SKM-1 treated with dmso at 0.1 percent for 144 hours (cell line): Measurements from ENCODE around the gene CDK10.
"Not testable (repeated sequence)": the region's sequence is repeated elsewhere in the genome, so short reads cannot be mapped to it uniquely, and the experiment has no call there.

ENCODE experiments used
- DNase-seq: peaks from one replicate; lab custom pipeline; 2025; ENCODE audit not compliant: unreplicated experiment; lab: John Stamatoyannopoulos, UW

CDK10 gene

GRCh38 chr16:89667633-89668032 lies 18.9 kb upstream of the CDK10 start:
- no peak for DNase-seq

- DNase-seq: no peak
Observed at GRCh38 chr16:89668790-89669158, 17.7 kb upstream of the CDK10 start.

GRCh38 chr16:89669755-89670154 lies 16.7 kb upstream of the CDK10 start:
- DNase-seq: no peak

- no peak for DNase-seq
Observed at GRCh38 chr16:89670496-89671431, 15.7 kb upstream of the CDK10 start.

- DNase-seq: not testable (repeated sequence)
Observed at GRCh38 chr16:89671565-89671964, 14.9 kb upstream of the CDK10 start.

GRCh38 chr16:89672177-89672941 lies 14.1 kb upstream of the CDK10 start:
- DNase-seq: no peak

- no peak for DNase-seq
Observed at GRCh38 chr16:89678258-89678657, 8.2 kb upstream of the CDK10 start.

GRCh38 chr16:89685916-89686315 lies 573 bp upstream of the CDK10 start:
- DNase-seq: no peak

GRCh38 chr16:89687092-89687940 lies 827 bp downstream of the CDK10 start:
- no peak for DNase-seq

- DNase-seq: no peak
Observed at GRCh38 chr16:89688395-89688794, 1.9 kb downstream of the CDK10 start.

- no peak for DNase-seq
Observed at GRCh38 chr16:89689142-89689541, 2.7 kb downstream of the CDK10 start.

GRCh38 chr16:89689621-89690020 lies 3.1 kb downstream of the CDK10 start:
- DNase-seq: not testable (repeated sequence)

- no peak for DNase-seq
Observed at GRCh38 chr16:89690392-89690901, 4.0 kb downstream of the CDK10 start.

GRCh38 chr16:89691231-89691985 lies 4.9 kb downstream of the CDK10 start:
- no peak for DNase-seq

GRCh38 chr16:89691986-89692569 lies 5.6 kb downstream of the CDK10 start:
- no peak for DNase-seq

- DNase-seq: no peak
Observed at GRCh38 chr16:89693289-89693731, 6.8 kb downstream of the CDK10 start.

GRCh38 chr16:89693931-89694783 lies 7.7 kb downstream of the CDK10 start:
- no peak for DNase-seq

GRCh38 chr16:89694784-89695085 lies 8.2 kb downstream of the CDK10 start:
- DNase-seq: not testable (repeated sequence)
